Stimulated activated CD4-positive, alpha-beta T cell treated with anti-CD3 and anti-CD28 coated beads, Interleukin-2, amount 100 ng/mL, for 4 hours (primary cell): ENCODE measurements around the gene MAP2.

ENCODE experiments used
- DNase-seq: peaks from one replicate; pipeline ENCODE4 v3.0.0-alpha.2; 2020; ENCODE audit warnings: low read depth

MAP2 gene

GRCh38 chr2:209719034-209719433 lies 295.2 kb downstream of the MAP2 start:
- no peak for DNase-seq

GRCh38 chr2:209721497-209721896 lies 297.6 kb downstream of the MAP2 start:
- no peak for DNase-seq

DNA sequence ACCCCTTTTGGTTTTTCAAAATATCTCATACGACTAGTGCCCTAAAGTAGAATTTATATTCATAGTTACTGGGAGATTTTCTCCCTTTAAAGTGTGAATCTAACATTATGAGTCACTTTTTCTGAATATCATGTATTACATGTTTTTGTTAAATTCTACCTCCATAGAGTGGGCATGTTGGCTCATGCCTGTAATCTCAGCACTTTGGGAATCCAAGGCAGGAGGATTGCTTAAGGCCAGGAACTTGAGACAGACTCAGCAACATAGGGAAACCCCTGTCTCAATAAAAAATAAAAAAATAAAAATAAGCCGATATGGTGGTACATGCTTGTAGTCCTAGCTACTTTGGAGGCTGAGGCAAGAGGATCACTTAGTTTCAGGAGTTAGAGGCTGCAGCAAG lies 302.5 kb downstream of the MAP2 start:
- no peak for DNase-seq

- no peak for DNase-seq
These were observed 303.2 kb downstream of the MAP2 start for GRCh38 chr2:209727077-209727476.

DNA sequence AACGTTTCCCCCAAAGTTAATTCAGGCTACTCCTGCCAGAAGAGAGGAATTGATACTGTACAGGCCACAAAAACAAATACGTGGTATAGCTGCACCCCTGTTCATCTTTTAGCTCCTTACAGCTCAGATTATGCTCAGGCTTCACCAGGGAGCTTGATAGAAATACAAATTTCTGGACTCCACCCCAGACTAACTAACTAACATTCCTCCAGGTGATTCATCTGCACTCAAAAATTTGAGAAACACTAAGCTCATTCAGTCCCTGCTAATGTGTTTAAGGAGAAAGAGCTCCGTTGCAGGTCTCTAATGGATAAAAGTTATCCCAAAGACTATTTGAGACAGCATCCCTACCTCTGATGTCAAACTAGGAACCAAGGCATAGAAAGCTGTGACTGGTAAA lies 311.0 kb downstream of the MAP2 start:
- no peak for DNase-seq

- no peak for DNase-seq
These were observed 318.1 kb downstream of the MAP2 start for GRCh38 chr2:209741953-209742352.

- no peak for DNase-seq
These were observed 329.2 kb downstream of the MAP2 start for GRCh38 chr2:209753020-209753419.

DNA sequence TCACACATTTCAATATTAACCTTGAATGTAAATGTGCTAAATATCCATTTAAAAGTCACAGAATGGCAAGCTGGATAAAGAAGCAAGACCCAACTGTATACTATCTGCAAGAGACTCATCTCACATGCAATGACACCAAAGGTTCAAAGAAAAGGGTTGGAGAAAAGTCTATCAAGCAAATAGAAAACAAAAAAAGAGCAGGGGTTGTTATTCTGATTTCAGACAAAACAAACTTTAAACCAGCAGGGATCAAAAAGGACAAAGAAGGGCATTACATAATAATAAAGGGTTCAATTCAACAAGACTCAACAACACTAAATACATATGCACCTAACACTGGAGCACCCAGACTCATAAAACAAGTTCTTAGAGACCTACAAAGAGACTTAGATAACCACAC lies 333.3 kb downstream of the MAP2 start:
- no peak for DNase-seq

GRCh38 chr2:209761566-209761965 lies 337.7 kb downstream of the MAP2 start:
- no peak for DNase-seq

GRCh38 chr2:209762563-209762962 lies 338.7 kb downstream of the MAP2 start:
- DNase-seq, result no peak

- DNase-seq, result no peak
These were observed 339.3 kb downstream of the MAP2 start for GRCh38 chr2:209763106-209763505.

- no peak for DNase-seq
These were observed 342.8 kb downstream of the MAP2 start for GRCh38 chr2:209766613-209767012.

GRCh38 chr2:209767316-209767715 lies 343.5 kb downstream of the MAP2 start:
- DNase-seq, result no peak

- no peak for DNase-seq
These were observed 344.7 kb downstream of the MAP2 start for GRCh38 chr2:209768557-209768956.

DNA sequence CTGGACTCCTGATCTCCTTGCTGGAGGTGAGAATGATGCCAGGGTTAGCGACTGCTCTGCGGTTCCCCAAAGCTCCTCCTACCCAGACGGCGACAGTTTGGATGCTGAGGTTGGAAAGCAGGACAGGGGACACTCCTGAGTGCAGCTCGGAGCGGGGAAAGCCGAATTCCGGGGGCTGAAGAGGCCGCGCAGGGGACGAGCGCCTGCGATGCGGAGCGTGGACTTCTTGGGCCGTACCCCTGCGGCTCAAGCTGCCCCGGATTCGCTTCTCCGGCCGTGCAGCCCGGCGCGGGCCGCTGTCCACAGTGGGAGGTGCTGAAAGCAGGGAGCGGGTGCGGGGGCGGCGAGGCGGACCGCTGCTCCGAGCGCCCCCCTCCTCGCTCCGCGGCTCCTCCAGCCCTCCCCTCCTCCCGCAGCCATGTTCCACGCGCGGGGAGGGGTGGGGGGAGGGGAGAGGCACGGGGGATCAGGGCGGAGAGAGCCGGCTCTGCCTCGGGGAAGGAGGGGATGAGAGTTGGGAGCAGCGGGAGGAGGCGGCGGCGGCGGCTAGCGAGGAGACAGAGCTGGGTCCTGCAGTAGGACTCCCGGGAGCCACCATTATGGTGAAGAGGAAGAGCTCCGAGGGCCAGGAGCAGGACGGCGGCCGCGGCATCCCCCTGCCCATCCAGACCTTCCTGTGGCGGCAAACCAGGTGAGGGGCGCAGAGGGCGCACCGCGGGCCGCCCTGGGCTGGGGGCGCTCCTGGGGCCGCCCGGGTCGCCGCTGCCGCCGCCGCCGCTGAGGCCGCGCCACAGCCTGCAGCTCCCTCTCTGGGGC lies 347.8 kb downstream of the MAP2 start, which contains the start of gene UNC80:
UNC80 (plus strand) TSS at position 359 of the 816 bp plus-strand sequence; CDS start at position 600, 241 bp downstream.
- no peak for DNase-seq

GRCh38 chr2:209772290-209772685 lies 348.4 kb downstream of the MAP2 start:
- no peak for DNase-seq

DNA sequence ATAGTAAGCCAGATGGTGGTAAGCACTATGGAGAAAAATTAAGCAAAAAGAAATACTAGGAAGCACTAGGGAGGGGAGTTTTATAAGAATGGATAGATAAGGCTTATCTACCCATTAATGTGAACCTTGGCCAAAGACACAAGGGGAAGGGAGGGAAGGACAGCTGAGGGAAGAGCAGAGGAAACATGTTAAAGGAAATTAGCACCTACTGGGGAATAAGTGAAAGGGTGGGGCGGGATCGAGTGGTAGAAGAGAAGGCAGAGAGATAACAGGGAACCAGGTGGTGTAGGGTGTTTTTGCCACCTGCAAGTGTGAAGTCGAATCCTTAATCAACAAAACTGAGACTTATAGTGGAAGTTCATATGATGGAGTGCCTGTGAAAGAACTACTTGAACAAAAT lies 349.5 kb downstream of the MAP2 start:
- no peak for DNase-seq
